ENCODE results near the gene RDH12.
A peak's percentile ranks its signal among the peaks of the same experiment; 100 is the strongest.

Gene RDH12

GRCh38 chr14:67736771-67737170 lies 35.1 kb downstream of the RDH12 start:
- Histone ChIP-seq H3K4me1 (ENCODE audit: control extremely low read depth in 1 of 4, control insufficient read depth in 4 of 4, insufficient read depth in 4 of 4, low read length in 3 of 4) (no peaks in the 10 kb centered on the region), H3K9me3 (ENCODE audit: control extremely low read depth in 1 of 5, control insufficient read depth in 4 of 5, insufficient read depth in 2 of 5, low read depth in 1 of 5, low read length in 4 of 5) (no peaks in the 10 kb centered on the region), H3K27me3 (replicated peaks in 2 of 5; ENCODE audit: control insufficient read depth in 4 of 5, insufficient read depth in 5 of 5, low read length in 4 of 5) (no peaks in the 10 kb centered on the region), H3K36me3 (ENCODE audit: control insufficient read depth in 4 of 4, insufficient read depth in 4 of 4, low read length in 3 of 4) (no peaks in the 10 kb centered on the region), H3K4me3 (ENCODE audit: control insufficient read depth in 1 of 7, extremely low read depth in 1 of 7, insufficient read depth in 4 of 7, low read depth in 2 of 7, low read length in 6 of 7) (no peak overlapping the region), H3K27ac (ENCODE audit: insufficient read depth in 1 of 2, low read depth in 1 of 2, low read length in 2 of 2, poor library complexity in 1 of 2, severe bottlenecking in 2 of 2) (no peak overlapping the region)
- ChIA-PET POLR2A (no interaction called here), CTCF (no interaction called here)
- 100% methylated on average over 3 of the region's 4 CpGs for WGBS (ENCODE audit: insufficient coverage)
- no peak for DNase-seq

GRCh38 chr14:67738740-67739504 lies 37.2 kb downstream of the RDH12 start:
- WGBS (ENCODE audit: insufficient coverage), result 96% methylated on average over 7 of the region's 12 CpGs
- Histone ChIP-seq H3K4me1 (ENCODE audit: control extremely low read depth in 1 of 4, control insufficient read depth in 4 of 4, insufficient read depth in 4 of 4, low read length in 3 of 4) (no peaks in the 10 kb centered on the region), H3K27me3 (replicated peaks in 2 of 5; ENCODE audit: control insufficient read depth in 4 of 5, insufficient read depth in 5 of 5, low read length in 4 of 5) (no peaks in the 10 kb centered on the region), H3K27ac (ENCODE audit: insufficient read depth in 1 of 2, low read depth in 1 of 2, low read length in 2 of 2, poor library complexity in 1 of 2, severe bottlenecking in 2 of 2) (no peak overlapping the region), H3K4me3 (ENCODE audit: control insufficient read depth in 1 of 7, extremely low read depth in 1 of 7, insufficient read depth in 4 of 7, low read depth in 2 of 7, low read length in 6 of 7) (no peak overlapping the region), H3K36me3 (ENCODE audit: control insufficient read depth in 4 of 4, insufficient read depth in 4 of 4, low read length in 3 of 4) (no peaks in the 10 kb centered on the region), H3K9me3 (ENCODE audit: control extremely low read depth in 1 of 5, control insufficient read depth in 4 of 5, insufficient read depth in 2 of 5, low read depth in 1 of 5, low read length in 4 of 5) (no peaks in the 10 kb centered on the region)
- CTCF ChIA-PET, result no interaction called here
- peak in 2 of 3 donors; percentile 2 to 10 for DNase-seq
- POLR2A ChIA-PET, result no interaction called here

GRCh38 chr14:67744046-67744445 lies 42.4 kb downstream of the RDH12 start:
- Histone ChIP-seq H3K27ac (ENCODE audit: insufficient read depth in 1 of 2, low read depth in 1 of 2, low read length in 2 of 2, poor library complexity in 1 of 2, severe bottlenecking in 2 of 2) (no peak overlapping the region), H3K27me3 (replicated peaks in 2 of 5; ENCODE audit: control insufficient read depth in 4 of 5, insufficient read depth in 5 of 5, low read length in 4 of 5) (no peaks in the 10 kb centered on the region), H3K4me1 (ENCODE audit: control extremely low read depth in 1 of 4, control insufficient read depth in 4 of 4, insufficient read depth in 4 of 4, low read length in 3 of 4) (no peaks in the 10 kb centered on the region), H3K9me3 (ENCODE audit: control extremely low read depth in 1 of 5, control insufficient read depth in 4 of 5, insufficient read depth in 2 of 5, low read depth in 1 of 5, low read length in 4 of 5) (no peaks in the 10 kb centered on the region), H3K36me3 (ENCODE audit: control insufficient read depth in 4 of 4, insufficient read depth in 4 of 4, low read length in 3 of 4) (peaks cover 1 to 25% (median 20%) of the 10 kb centered on the region in 4 experiments), H3K4me3 (ENCODE audit: control insufficient read depth in 1 of 7, extremely low read depth in 1 of 7, insufficient read depth in 4 of 7, low read depth in 2 of 7, low read length in 6 of 7) (no peak overlapping the region)
- POLR2A ChIA-PET, result no interaction called here
- DNase-seq, result no peak
- CTCF ChIA-PET, result no interaction called here
- WGBS (ENCODE audit: insufficient coverage), result 82% methylated on average over 1 of the region's 2 CpGs

GRCh38 chr14:67746927-67747326 lies 45.2 kb downstream of the RDH12 start:
- H3K27me3 ChIP-seq (replicated peaks in 2 of 5; ENCODE audit: control insufficient read depth in 4 of 5, insufficient read depth in 5 of 5, low read length in 4 of 5), result no peaks in the 10 kb centered on the region
- no peak for DNase-seq
- 100% methylated on average over 1 of the region's 1 CpG for WGBS (ENCODE audit: insufficient coverage)
- no peaks in the 10 kb centered on the region for H3K4me1 ChIP-seq (ENCODE audit: control extremely low read depth in 1 of 4, control insufficient read depth in 4 of 4, insufficient read depth in 4 of 4, low read length in 3 of 4)
- no peaks in the 10 kb centered on the region for H3K9me3 ChIP-seq (ENCODE audit: control extremely low read depth in 1 of 5, control insufficient read depth in 4 of 5, insufficient read depth in 2 of 5, low read depth in 1 of 5, low read length in 4 of 5)
- H3K4me3 ChIP-seq (ENCODE audit: control insufficient read depth in 1 of 7, extremely low read depth in 1 of 7, insufficient read depth in 4 of 7, low read depth in 2 of 7, low read length in 6 of 7), result no peak overlapping the region
- no peak overlapping the region for H3K27ac ChIP-seq (ENCODE audit: insufficient read depth in 1 of 2, low read depth in 1 of 2, low read length in 2 of 2, poor library complexity in 1 of 2, severe bottlenecking in 2 of 2)
- H3K36me3 ChIP-seq (ENCODE audit: control insufficient read depth in 4 of 4, insufficient read depth in 4 of 4, low read length in 3 of 4), result peaks cover 17 to 53% (median 40%) of the 10 kb centered on the region in 4 experiments
- CTCF ChIA-PET, result interaction anchor here (1.5 kb wide), 1 partner anchor 19 kb away, joined by 3 read pairs; no protein-coding TSS in a partner anchor
- POLR2A ChIA-PET, result no interaction called here

GRCh38 chr14:67748312-67748711 lies 46.6 kb downstream of the RDH12 start:
- H3K36me3 ChIP-seq (ENCODE audit: control insufficient read depth in 4 of 4, insufficient read depth in 4 of 4, low read length in 3 of 4), result peaks cover 27 to 67% (median 52%) of the 10 kb centered on the region in 4 experiments
- no peak for DNase-seq
- no peak overlapping the region for H3K27ac ChIP-seq (ENCODE audit: insufficient read depth in 1 of 2, low read depth in 1 of 2, low read length in 2 of 2, poor library complexity in 1 of 2, severe bottlenecking in 2 of 2)
- H3K27me3 ChIP-seq (replicated peaks in 2 of 5; ENCODE audit: control insufficient read depth in 4 of 5, insufficient read depth in 5 of 5, low read length in 4 of 5), result no peaks in the 10 kb centered on the region
- H3K9me3 ChIP-seq (ENCODE audit: control extremely low read depth in 1 of 5, control insufficient read depth in 4 of 5, insufficient read depth in 2 of 5, low read depth in 1 of 5, low read length in 4 of 5), result no peaks in the 10 kb centered on the region
- ChIA-PET POLR2A (no interaction called here), CTCF (interaction anchor here (1.5 kb wide), 1 partner anchor 20 kb away, joined by 3 read pairs; no protein-coding TSS in a partner anchor)
- H3K4me3 ChIP-seq (ENCODE audit: control insufficient read depth in 1 of 7, extremely low read depth in 1 of 7, insufficient read depth in 4 of 7, low read depth in 2 of 7, low read length in 6 of 7), result no peak overlapping the region
- H3K4me1 ChIP-seq (ENCODE audit: control extremely low read depth in 1 of 4, control insufficient read depth in 4 of 4, insufficient read depth in 4 of 4, low read length in 3 of 4), result no peaks in the 10 kb centered on the region
- WGBS (ENCODE audit: insufficient coverage), result over 99% methylated on average over 9 of the region's 10 CpGs

- Histone ChIP-seq H3K4me1 (ENCODE audit: control extremely low read depth in 1 of 4, control insufficient read depth in 4 of 4, insufficient read depth in 4 of 4, low read length in 3 of 4) (no peaks in the 10 kb centered on the region), H3K27me3 (replicated peaks in 2 of 5; ENCODE audit: control insufficient read depth in 4 of 5, insufficient read depth in 5 of 5, low read length in 4 of 5) (no peaks in the 10 kb centered on the region), H3K36me3 (ENCODE audit: control insufficient read depth in 4 of 4, insufficient read depth in 4 of 4, low read length in 3 of 4) (peaks cover 28 to 78% (median 62%) of the 10 kb centered on the region in 4 experiments), H3K4me3 (ENCODE audit: control insufficient read depth in 1 of 7, extremely low read depth in 1 of 7, insufficient read depth in 4 of 7, low read depth in 2 of 7, low read length in 6 of 7) (no peak overlapping the region), H3K9me3 (ENCODE audit: control extremely low read depth in 1 of 5, control insufficient read depth in 4 of 5, insufficient read depth in 2 of 5, low read depth in 1 of 5, low read length in 4 of 5) (no peaks in the 10 kb centered on the region), H3K27ac (ENCODE audit: insufficient read depth in 1 of 2, low read depth in 1 of 2, low read length in 2 of 2, poor library complexity in 1 of 2, severe bottlenecking in 2 of 2) (no peak overlapping the region)
- WGBS (ENCODE audit: insufficient coverage), result 99% methylated on average over 6 of the region's 6 CpGs
- ChIA-PET POLR2A (no interaction called here), CTCF (interaction anchor here (0.6 kb wide), 1 partner anchor 17 kb away, joined by 3 read pairs; no protein-coding TSS in a partner anchor)
- no peak for DNase-seq
Observed at GRCh38 chr14:67749341-67750084, 47.8 kb downstream of the RDH12 start.

GRCh38 chr14:67756496-67756895 lies 54.8 kb downstream of the RDH12 start:
- DNase-seq, result no peak
- Histone ChIP-seq H3K27me3 (replicated peaks in 2 of 5; ENCODE audit: control insufficient read depth in 4 of 5, insufficient read depth in 5 of 5, low read length in 4 of 5) (no peaks in the 10 kb centered on the region), H3K4me3 (ENCODE audit: control insufficient read depth in 1 of 7, extremely low read depth in 1 of 7, insufficient read depth in 4 of 7, low read depth in 2 of 7, low read length in 6 of 7) (no peak overlapping the region), H3K4me1 (ENCODE audit: control extremely low read depth in 1 of 4, control insufficient read depth in 4 of 4, insufficient read depth in 4 of 4, low read length in 3 of 4) (no peaks in the 10 kb centered on the region), H3K27ac (ENCODE audit: insufficient read depth in 1 of 2, low read depth in 1 of 2, low read length in 2 of 2, poor library complexity in 1 of 2, severe bottlenecking in 2 of 2) (no peak overlapping the region), H3K9me3 (ENCODE audit: control extremely low read depth in 1 of 5, control insufficient read depth in 4 of 5, insufficient read depth in 2 of 5, low read depth in 1 of 5, low read length in 4 of 5) (no peaks in the 10 kb centered on the region), H3K36me3 (ENCODE audit: control insufficient read depth in 4 of 4, insufficient read depth in 4 of 4, low read length in 3 of 4) (peaks cover 30 to 72% (median 57%) of the 10 kb centered on the region in 4 experiments)
- WGBS (ENCODE audit: insufficient coverage), result no CpG with 5 or more reads among the region's 1 CpG
- POLR2A ChIA-PET, result no interaction called here
- CTCF ChIA-PET, result interaction anchor here (0.6 kb wide), 1 partner anchor 21 kb away, joined by 3 read pairs; no protein-coding TSS in a partner anchor
